ENCODE data around the gene PPM1M.

The PPM1M gene

DNA sequence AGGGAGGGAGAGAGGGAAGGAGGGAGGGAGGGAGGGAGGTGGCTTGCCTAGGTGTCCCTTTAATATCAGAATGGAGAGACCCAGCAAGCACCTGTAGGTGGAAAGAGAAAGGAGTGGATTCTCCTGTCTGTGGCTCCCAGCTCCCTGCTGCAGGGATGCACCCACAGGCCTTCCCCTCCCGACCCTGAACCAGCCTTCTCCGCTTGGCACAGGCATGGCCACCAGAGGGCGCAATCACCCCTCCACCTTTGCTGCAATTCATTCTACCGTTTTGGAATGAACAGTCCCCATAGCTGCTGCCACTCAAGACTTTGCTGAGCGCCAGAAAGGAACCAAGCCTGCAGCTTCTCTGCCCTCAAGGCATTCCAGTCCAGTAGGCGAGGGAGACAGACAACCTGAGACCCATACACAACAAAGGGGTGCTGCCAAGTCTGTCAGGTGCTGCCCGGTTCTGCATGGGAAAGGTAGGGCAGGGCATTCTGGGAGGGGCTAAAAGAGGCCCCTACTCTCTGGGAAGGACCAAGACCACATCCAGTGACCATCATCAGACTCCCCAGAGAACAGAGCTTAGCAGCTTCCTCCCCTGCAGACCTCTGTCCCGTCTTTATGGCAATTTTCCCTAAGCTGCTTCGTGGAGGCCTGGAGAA, 25.1 kb upstream of the PPM1M start:
- Histone ChIP-seq H2BK120ac (ENCODE audit: insufficient read depth, low read length, poor library complexity) (no peak overlapping the region), H3K4me1 (ENCODE audit: control insufficient read depth in 1 of 2, insufficient read depth in 2 of 2, low read length in 2 of 2) (peaks cover 22 to 37% of the 10 kb centered on the region in 2 experiments), H3K4me2 (ENCODE audit: low read length) (no peak overlapping the region), H3K79me2 (ENCODE audit: control insufficient read depth, insufficient read depth, low read length, poor library complexity) (no peaks in the 10 kb centered on the region), H2AFZ (ENCODE audit: insufficient read depth, low read length, poor library complexity) (no peak overlapping the region), H4K12ac (ENCODE audit: low read depth, low read length) (no peak overlapping the region), H2BK12ac (ENCODE audit: low read length) (no peak overlapping the region), H3K18ac (ENCODE audit: low read length) (no peak overlapping the region), H3K4ac (ENCODE audit: low read depth, low read length) (no peak overlapping the region), H4K8ac (ENCODE audit: low read depth, low read length) (no peak overlapping the region), H3K36me3 (ENCODE audit: control insufficient read depth in 1 of 2, insufficient read depth in 2 of 2, low read length in 2 of 2) (peaks cover 2% of the 10 kb centered on the region in 2 experiments), H4K91ac (ENCODE audit: low read depth, low read length) (no peak overlapping the region), H2BK5ac (ENCODE audit: low read depth, low read length, poor library complexity) (no peak overlapping the region), H3K9me3 (ENCODE audit: insufficient read depth, low read depth, low read length) (peaks cover under 1% of the 10 kb centered on the region), H3K23ac (ENCODE audit: low read length) (no peak overlapping the region), H3K14ac (ENCODE audit: low read length) (no peak overlapping the region), H3K9ac (ENCODE audit: low read length) (no peak overlapping the region), H2AK5ac (ENCODE audit: low read length) (no peak overlapping the region), H3K4me3 (ENCODE audit: low read depth, low read length) (no peak overlapping the region), H3K79me1 (ENCODE audit: low read length) (peaks cover 8% of the 10 kb centered on the region), H3K27ac (ENCODE audit: low read depth, low read length) (no peak overlapping the region), H3K27me3 (ENCODE audit: insufficient read depth, low read length) (no peaks in the 10 kb centered on the region)
- peak; percentile 75 to 89 for DNase-seq
- no CpG with 5 or more reads among the region's 9 CpGs for WGBS (ENCODE audit: extremely low coverage, insufficient coverage, insufficient read length)

DNA sequence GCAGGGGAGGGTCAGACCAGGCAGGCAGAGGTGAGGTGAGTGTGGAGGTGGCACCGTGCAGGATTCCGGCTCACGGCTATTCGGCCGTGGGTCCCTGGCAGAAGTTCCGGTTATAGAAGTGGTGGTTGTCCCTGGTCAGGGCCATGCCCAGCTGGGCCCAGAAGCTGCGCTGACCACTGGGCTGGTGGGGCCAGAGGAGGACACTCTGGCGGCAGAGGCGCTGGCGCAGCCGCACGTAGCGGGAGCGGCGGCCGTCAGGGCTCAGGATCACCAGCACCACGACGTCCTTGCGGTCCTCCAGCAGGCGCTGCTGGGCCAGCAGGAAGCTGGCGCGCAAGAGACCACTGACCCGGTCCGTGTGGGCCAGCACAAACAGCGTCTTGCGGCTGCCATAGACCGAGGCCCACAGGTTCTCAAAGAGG, 24.4 kb upstream of the PPM1M start:
- no CpG with 5 or more reads among the region's 27 CpGs for WGBS (ENCODE audit: extremely low coverage, insufficient coverage, insufficient read length)
- H4K8ac ChIP-seq (ENCODE audit: low read depth, low read length), result no peak overlapping the region
- no peaks in the 10 kb centered on the region for H3K27me3 ChIP-seq (ENCODE audit: insufficient read depth, low read length)
- no peak overlapping the region for H4K91ac ChIP-seq (ENCODE audit: low read depth, low read length)
- DNase-seq, result no peak
- no peak overlapping the region for H3K27ac ChIP-seq (ENCODE audit: low read depth, low read length)
- H3K4ac ChIP-seq (ENCODE audit: low read depth, low read length), result no peak overlapping the region
- no peak overlapping the region for H3K18ac ChIP-seq (ENCODE audit: low read length)
- H3K4me2 ChIP-seq (ENCODE audit: low read length), result no peak overlapping the region
- no peak overlapping the region for H2BK5ac ChIP-seq (ENCODE audit: low read depth, low read length, poor library complexity)
- peak overlapping the region; percentile 17 for H2AK5ac ChIP-seq (ENCODE audit: low read length)
- no peaks in the 10 kb centered on the region for H3K79me2 ChIP-seq (ENCODE audit: control insufficient read depth, insufficient read depth, low read length, poor library complexity)
- H3K9me3 ChIP-seq (ENCODE audit: insufficient read depth, low read depth, low read length), result no peaks in the 10 kb centered on the region
- H3K79me1 ChIP-seq (ENCODE audit: low read length), result peaks cover 8% of the 10 kb centered on the region
- H2BK12ac ChIP-seq (ENCODE audit: low read length), result peak overlapping the region; percentile 12
- H3K4me3 ChIP-seq (ENCODE audit: low read depth, low read length), result no peak overlapping the region
- H3K9ac ChIP-seq (ENCODE audit: low read length), result no peak overlapping the region
- no peak overlapping the region for H2AFZ ChIP-seq (ENCODE audit: insufficient read depth, low read length, poor library complexity)
- no peak overlapping the region for H4K12ac ChIP-seq (ENCODE audit: low read depth, low read length)
- peaks cover 22 to 37% of the 10 kb centered on the region in 2 experiments for H3K4me1 ChIP-seq (ENCODE audit: control insufficient read depth in 1 of 2, insufficient read depth in 2 of 2, low read length in 2 of 2)
- H2BK120ac ChIP-seq (ENCODE audit: insufficient read depth, low read length, poor library complexity), result no peak overlapping the region
- H3K14ac ChIP-seq (ENCODE audit: low read length), result no peak overlapping the region
- no peaks in the 10 kb centered on the region for H3K36me3 ChIP-seq (ENCODE audit: control insufficient read depth in 1 of 2, insufficient read depth in 2 of 2, low read length in 2 of 2)
- no peak overlapping the region for H3K23ac ChIP-seq (ENCODE audit: low read length)

DNA sequence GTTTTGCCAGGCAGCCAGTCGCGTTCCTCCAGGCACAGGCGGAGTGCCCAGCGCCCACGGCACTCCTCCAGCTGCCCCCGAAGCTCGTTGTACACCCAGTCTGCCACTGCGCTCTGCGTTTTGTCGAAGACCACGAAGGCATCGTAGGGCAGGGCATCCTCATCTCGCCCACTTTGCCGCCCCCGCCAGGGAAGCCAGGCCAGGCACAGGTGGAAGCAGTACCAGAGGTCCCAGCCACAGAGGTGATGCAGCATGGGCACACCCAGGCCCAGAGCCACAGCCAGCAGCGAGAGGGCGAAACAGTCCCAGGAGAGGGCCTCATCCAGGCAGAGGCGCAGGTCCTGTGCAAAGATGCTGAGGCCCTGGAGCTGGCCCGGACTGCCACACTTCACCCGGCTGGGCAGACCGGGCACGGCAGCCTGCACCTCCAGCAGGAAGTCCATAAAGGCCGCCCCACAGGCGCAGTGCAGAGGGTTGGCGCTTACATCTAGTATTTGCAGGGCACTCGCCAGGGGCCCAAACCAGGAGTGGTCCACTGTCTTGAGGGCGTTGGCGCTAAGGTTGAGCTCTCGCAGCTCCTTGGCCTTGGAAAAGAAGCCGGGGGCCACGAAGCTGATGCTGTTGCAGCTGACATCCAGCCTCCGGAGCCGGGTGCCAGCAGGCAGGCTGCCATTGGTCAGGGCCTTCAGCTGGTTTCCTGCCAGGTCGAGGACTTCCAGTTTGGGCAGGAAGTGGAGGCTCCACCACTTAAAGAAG, 23.8 kb upstream of the PPM1M start:
- Histone ChIP-seq H3K9me3 (ENCODE audit: insufficient read depth, low read depth, low read length) (no peaks in the 10 kb centered on the region), H3K27me3 (ENCODE audit: insufficient read depth, low read length) (no peaks in the 10 kb centered on the region), H4K12ac (ENCODE audit: low read depth, low read length) (no peak overlapping the region), H4K8ac (ENCODE audit: low read depth, low read length) (no peak overlapping the region), H3K4me1 (ENCODE audit: control insufficient read depth in 1 of 2, insufficient read depth in 2 of 2, low read length in 2 of 2) (peaks cover 22 to 34% of the 10 kb centered on the region in 2 experiments), H3K4ac (ENCODE audit: low read depth, low read length) (no peak overlapping the region), H3K23ac (ENCODE audit: low read length) (no peak overlapping the region), H3K79me2 (ENCODE audit: control insufficient read depth, insufficient read depth, low read length, poor library complexity) (no peaks in the 10 kb centered on the region), H3K79me1 (ENCODE audit: low read length) (peaks cover 8% of the 10 kb centered on the region), H3K4me3 (ENCODE audit: low read depth, low read length) (no peak overlapping the region), H4K91ac (ENCODE audit: low read depth, low read length) (no peak overlapping the region), H2AFZ (ENCODE audit: insufficient read depth, low read length, poor library complexity) (no peak overlapping the region), H3K36me3 (ENCODE audit: control insufficient read depth in 1 of 2, insufficient read depth in 2 of 2, low read length in 2 of 2) (no peaks in the 10 kb centered on the region), H3K4me2 (ENCODE audit: low read length) (no peak overlapping the region), H3K9ac (ENCODE audit: low read length) (no peak overlapping the region), H2BK120ac (ENCODE audit: insufficient read depth, low read length, poor library complexity) (no peak overlapping the region), H2BK12ac (ENCODE audit: low read length) (peak overlapping the region; percentile 12), H3K14ac (ENCODE audit: low read length) (no peak overlapping the region), H3K27ac (ENCODE audit: low read depth, low read length) (no peak overlapping the region), H3K18ac (ENCODE audit: low read length) (no peak overlapping the region), H2BK5ac (ENCODE audit: low read depth, low read length, poor library complexity) (no peak overlapping the region), H2AK5ac (ENCODE audit: low read length) (peak overlapping the region; percentile 17)
- WGBS (ENCODE audit: extremely low coverage, insufficient coverage, insufficient read length), result no CpG with 5 or more reads among the region's 34 CpGs
- no peak for DNase-seq

DNA sequence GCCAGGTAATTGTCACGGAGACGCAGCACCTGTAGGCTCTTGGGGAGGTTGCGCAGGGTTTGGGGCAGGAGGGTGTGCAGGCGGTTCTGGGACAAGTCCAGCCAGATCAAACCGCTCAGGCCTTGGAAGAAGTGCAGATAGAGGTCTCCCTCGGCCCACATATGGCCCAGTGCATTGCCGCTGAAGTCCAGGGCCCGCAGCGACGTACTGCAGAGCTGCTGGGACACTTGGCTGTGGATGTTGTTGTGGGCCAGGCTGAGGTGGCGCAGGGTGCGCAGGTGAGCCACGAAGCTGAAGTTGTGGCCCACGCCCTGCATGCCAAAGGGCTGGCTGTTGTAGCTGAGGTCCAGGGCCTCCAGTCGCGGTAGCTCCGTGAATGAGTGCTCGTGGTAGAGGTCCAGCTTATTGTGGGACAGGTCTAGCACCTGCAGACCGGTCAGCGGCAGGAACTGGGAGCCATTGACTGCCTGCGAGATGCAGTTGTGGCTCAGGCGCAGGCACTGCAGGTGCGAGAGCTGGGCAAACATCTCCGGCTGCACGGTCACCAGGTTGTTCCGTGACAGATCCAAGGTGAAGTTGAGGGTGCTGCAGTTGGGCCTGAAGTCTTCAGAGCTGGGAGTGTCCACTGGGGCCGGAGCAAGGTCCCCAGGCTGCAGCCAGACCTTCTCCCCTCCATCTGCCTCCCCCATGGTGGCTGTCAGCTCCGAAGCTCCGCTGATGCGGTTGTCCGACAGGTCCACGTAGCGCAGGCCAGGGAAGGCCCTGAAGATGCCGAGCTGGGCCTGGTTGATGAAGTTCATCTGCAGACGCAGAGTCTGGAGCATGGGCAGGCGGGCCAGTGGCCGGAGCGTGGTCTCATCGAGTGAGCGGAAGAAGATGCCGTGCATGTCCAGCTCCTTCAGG, 23.0 kb upstream of the PPM1M start:
- Histone ChIP-seq H2AFZ (ENCODE audit: insufficient read depth, low read length, poor library complexity) (no peak overlapping the region), H3K27ac (ENCODE audit: low read depth, low read length) (no peak overlapping the region), H4K8ac (ENCODE audit: low read depth, low read length) (no peak overlapping the region), H3K23ac (ENCODE audit: low read length) (no peak overlapping the region), H3K4me3 (ENCODE audit: low read depth, low read length) (no peak overlapping the region), H3K9ac (ENCODE audit: low read length) (no peak overlapping the region), H3K79me1 (ENCODE audit: low read length) (peaks cover 8% of the 10 kb centered on the region), H2AK5ac (ENCODE audit: low read length) (no peak overlapping the region), H2BK5ac (ENCODE audit: low read depth, low read length, poor library complexity) (no peak overlapping the region), H3K9me3 (ENCODE audit: insufficient read depth, low read depth, low read length) (no peaks in the 10 kb centered on the region), H3K14ac (ENCODE audit: low read length) (no peak overlapping the region), H3K27me3 (ENCODE audit: insufficient read depth, low read length) (no peaks in the 10 kb centered on the region), H3K4ac (ENCODE audit: low read depth, low read length) (no peak overlapping the region), H3K18ac (ENCODE audit: low read length) (no peak overlapping the region), H2BK120ac (ENCODE audit: insufficient read depth, low read length, poor library complexity) (no peak overlapping the region), H3K79me2 (ENCODE audit: control insufficient read depth, insufficient read depth, low read length, poor library complexity) (no peaks in the 10 kb centered on the region), H3K36me3 (ENCODE audit: control insufficient read depth in 1 of 2, insufficient read depth in 2 of 2, low read length in 2 of 2) (no peaks in the 10 kb centered on the region), H3K4me2 (ENCODE audit: low read length) (no peak overlapping the region), H4K12ac (ENCODE audit: low read depth, low read length) (no peak overlapping the region), H3K4me1 (ENCODE audit: control insufficient read depth in 1 of 2, insufficient read depth in 2 of 2, low read length in 2 of 2) (peaks cover 19 to 26% of the 10 kb centered on the region in 2 experiments), H2BK12ac (ENCODE audit: low read length) (no peak overlapping the region), H4K91ac (ENCODE audit: low read depth, low read length) (no peak overlapping the region)
- WGBS (ENCODE audit: extremely low coverage, insufficient coverage, insufficient read length), result no CpG with 5 or more reads among the region's 41 CpGs
- no peak for DNase-seq
